Stimulated activated CD4-positive, alpha-beta T cell treated with anti-CD3 and anti-CD28 coated beads, Interleukin-15, amount 100 ng/mL, for 1 hour (primary cell): ENCODE measurements around the gene ACSL5.
"Not testable (repeated sequence)": the region's sequence is repeated elsewhere in the genome, so short reads cannot be mapped to it uniquely, and the experiment has no call there.

Experiments
- DNase-seq, 2 donors: peaks; one replicate each; pipeline ENCODE4 v3.0.0-alpha.2; 2020; ENCODE audit warnings: low read depth in 1 of 2, low spot score in 1 of 2

The ACSL5 gene

DNA sequence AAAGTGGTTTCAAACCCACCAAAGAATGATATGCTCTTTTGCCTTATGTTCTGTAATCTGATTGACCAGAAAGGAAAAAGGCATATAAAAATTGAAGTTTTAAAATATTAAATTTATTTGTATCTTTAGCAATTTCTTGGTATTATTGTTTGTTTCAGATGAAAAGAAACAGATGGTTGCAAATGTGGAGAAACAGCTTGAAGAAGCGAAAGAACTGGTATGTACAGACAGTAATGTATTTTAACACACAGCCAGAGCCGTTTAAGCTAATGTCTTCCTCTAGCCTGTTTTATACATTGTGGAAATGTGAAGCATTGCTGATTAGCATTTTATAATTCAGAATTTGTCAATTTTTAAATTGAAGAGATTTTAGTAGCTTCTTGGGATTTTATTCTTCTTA lies 86.5 kb downstream of the ACSL5 start:
- no peak for DNase-seq

DNA sequence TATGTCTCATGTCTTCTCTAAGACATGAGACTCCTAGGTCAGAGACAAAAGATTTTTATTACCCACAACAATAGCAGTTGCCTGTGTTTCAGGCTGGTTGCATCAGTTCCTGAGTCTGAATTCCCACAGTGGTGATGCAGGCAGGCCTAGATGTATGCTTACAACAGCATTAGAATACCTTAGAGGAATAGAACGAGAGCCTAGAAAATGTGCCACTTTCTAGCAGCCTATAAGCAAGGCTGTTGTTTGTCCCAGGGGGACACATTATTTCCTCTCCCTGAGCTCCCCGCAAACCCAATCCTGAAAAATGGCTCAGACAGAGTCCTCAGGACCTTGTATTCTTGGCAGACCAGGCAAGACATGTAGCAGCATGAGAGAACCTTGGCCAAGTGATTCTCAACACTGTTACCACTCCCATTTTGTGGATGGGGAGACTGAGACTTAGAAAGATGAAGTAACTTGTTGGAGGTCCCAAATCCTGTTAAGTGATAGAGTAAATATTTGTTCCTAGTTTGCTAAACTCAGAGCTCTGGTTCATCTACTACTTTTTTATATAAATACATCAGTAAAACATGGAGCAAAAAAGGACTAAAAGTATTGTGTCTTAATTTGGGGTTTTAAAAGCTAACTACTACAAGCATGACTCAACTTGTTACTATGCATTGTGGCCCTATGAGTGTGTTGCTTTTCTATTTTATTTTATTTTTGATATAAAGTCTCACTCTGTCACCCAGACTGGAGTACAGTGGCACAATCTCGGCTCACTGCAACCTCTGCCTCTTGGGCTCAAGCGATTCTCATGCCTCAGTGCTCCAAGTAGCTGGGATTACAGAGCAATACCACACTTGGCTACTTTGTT lies 87.3 kb downstream of the ACSL5 start:
- DNase-seq = no peak

GRCh38 chr10:112464074-112464473 lies 90.2 kb downstream of the ACSL5 start:
- not testable (repeated sequence) for DNase-seq

DNA sequence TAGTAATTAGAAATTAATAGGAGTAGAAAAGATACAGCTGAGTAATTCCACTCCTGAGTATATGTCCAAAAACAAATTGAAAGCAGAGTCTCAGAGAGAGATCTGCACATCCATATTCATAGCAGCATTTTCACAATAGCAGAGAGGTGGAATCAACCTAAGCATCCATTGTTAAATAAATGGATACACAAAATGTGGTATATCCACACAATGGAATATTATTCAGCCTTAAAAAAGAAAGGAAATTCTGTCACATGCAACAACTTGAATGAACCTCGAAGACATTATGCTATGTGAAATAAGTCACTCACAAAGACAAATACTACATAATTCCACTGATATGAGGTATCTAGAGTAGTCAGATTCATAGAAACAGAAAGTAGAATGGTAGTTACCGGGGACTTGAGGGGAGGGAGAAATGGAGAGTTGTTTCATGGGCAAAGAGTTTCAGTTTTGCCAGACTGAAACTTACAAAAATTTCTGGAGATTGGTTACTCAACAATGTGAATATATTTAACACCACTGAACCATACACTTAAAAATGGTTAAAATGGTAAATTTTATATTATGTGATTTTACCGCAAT lies 91.5 kb downstream of the ACSL5 start:
- no peak for DNase-seq

DNA sequence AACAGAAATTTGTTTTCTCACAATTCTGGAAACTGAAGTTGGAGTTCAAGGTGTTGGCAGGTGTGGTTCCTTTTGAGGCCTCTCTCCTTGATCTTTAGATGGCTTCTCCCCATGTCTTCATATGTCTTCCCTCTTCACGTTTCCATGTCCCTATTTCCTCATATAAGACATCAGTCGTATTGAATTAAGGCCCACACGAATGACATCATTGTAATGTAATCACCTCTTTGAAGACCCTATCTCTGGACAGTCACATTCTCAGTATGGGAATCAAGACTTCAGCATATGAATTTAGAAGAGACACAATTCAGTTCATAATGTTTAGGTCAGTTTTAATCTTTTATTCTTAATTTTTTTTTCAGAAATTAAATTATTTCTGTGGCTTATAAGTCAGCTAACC lies 92.9 kb downstream of the ACSL5 start:
- no peak for DNase-seq

DNA sequence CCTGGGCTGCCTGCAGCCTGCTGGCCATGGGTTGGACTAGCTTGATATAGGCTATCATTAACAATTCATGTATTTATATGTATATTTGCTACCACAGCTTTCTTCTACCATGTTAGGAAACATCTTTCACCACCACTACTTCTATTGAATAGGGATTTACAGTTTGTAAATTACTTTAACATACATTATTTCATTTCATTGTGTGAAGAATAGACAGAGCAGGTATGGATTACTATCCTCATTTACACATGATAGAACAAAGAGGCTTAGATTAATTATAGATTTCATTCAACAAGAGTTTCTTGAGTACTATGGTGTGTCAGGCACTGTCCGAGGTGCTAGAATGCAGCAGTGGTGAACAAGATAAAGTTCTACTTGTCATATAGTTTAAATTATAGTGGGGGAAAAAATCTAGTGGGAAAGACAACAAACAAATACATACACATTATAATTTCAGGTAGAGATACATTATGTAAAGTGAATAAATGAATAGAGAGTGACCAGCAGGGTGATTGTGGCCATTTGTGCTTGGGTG lies 93.7 kb downstream of the ACSL5 start:
- no peak for DNase-seq

- DNase-seq = no peak
Measured at GRCh38 chr10:112471878-112472487, 98.1 kb downstream of the ACSL5 start.

GRCh38 chr10:112475575-112476218 lies 101.8 kb downstream of the ACSL5 start:
- DNase-seq = no peak
